ENCODE data around the gene HNF1B.

- TF ChIP-seq, protein P1, sequence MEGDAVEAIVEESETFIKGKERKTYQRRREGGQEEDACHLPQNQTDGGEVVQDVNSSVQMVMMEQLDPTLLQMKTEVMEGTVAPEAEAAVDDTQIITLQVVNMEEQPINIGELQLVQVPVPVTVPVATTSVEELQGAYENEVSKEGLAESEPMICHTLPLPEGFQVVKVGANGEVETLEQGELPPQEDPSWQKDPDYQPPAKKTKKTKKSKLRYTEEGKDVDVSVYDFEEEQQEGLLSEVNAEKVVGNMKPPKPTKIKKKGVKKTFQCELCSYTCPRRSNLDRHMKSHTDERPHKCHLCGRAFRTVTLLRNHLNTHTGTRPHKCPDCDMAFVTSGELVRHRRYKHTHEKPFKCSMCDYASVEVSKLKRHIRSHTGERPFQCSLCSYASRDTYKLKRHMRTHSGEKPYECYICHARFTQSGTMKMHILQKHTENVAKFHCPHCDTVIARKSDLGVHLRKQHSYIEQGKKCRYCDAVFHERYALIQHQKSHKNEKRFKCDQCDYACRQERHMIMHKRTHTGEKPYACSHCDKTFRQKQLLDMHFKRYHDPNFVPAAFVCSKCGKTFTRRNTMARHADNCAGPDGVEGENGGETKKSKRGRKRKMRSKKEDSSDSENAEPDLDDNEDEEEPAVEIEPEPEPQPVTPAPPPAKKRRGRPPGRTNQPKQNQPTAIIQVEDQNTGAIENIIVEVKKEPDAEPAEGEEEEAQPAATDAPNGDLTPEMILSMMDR (IDR thresholded peaks at IDR 0.05), result no peak
- TF ChIP-seq POLR2A (IDR thresholded peaks at IDR 0.05) (no peak), POLR2AphosphoS5 (IDR thresholded peaks at IDR 0.05) (no peak)
Observed at GRCh38 chr17:37651849-37652248, 93.0 kb downstream of the HNF1B start.

Data from breast epithelium (tissue), 3 donors.